SK-N-SH (cell line): Measurements from ENCODE around the gene EIF5.

ENCODE experiments used
- ELF1 ChIP-seq: IDR thresholded peaks from 2 replicates; pipeline ENCODE4 v1.4.0; 2012
- EP300 ChIP-seq, 2 experiments: IDR thresholded peaks; 2 replicates each; pipeline versions ENCODE4 v1.4.0 to v1.6.1; 2012; ENCODE audit warnings: borderline replicate concordance in 1 of 2, low read depth in 1 of 2, low read length in 1 of 2
- MAX ChIP-seq: IDR thresholded peaks from 2 replicates; pipeline ENCODE4 v1.4.0; 2012; ENCODE audit warnings: low read depth
- RXRA ChIP-seq: IDR thresholded peaks from 2 replicates; pipeline ENCODE4 v1.4.0; 2012; ENCODE audit warnings: low read depth, mild to moderate bottlenecking, borderline replicate concordance
- USF2 ChIP-seq: fragments of 150-350 bp; IDR thresholded peaks from 2 replicates; pipeline ENCODE4 v1.6.1; 2017; ENCODE audit warnings: antibody characterized with exemption, low read length, low read depth, borderline replicate concordance
- YY1 ChIP-seq: IDR thresholded peaks from 2 replicates; pipeline ENCODE4 v1.4.0; 2012; ENCODE audit warnings: low read depth, mild to moderate bottlenecking

GRCh38 chr14:103329401-103330347, 4.4 kb upstream of the EIF5 start:
- no peak for TF ChIP-seq RXRA
- TF ChIP-seq YY1, result no peak
- TF ChIP-seq MAX, result no peak
- no peak for TF ChIP-seq ELF1
- no peak for TF ChIP-seq EP300 (IDR thresholded peaks at IDR 0.05; ENCODE audit: borderline replicate concordance in 1 of 2, low read depth in 1 of 2, low read length in 1 of 2)
- no peak for TF ChIP-seq USF2
